Lung (tissue), 12 donors: ENCODE results near the gene ZFP62. TPM values are rescaled to one million over a fixed set of nuclear protein-coding genes. Genes with fewer than 3 reads are reported as not detected.

Experiments used
- ATAC-seq: fragments of 200-7000 bp; cut with Tn5 transposase; one replicate; pipeline ENCODE4 v1.9.1; 2020; ENCODE audit warnings: moderate number of reproducible peaks; ENCODE audit not compliant: insufficient read depth, low FRiP score
- DNase-seq, 3 donors: peaks; one replicate each; pipeline ENCODE4 v3.0.0-alpha.2; 2013 to 2017
- H3K27ac ChIP-seq, 2 donors: one replicate each; pipeline ENCODE4 v1.5.1; 2013; ENCODE audit warnings: mild to moderate bottlenecking in 2 of 2, moderate library complexity in 2 of 2, control low read depth in 1 of 2, inconsistent platforms in 1 of 2, low read depth in 1 of 2, low read length in 1 of 2
- H3K27me3 ChIP-seq, 3 donors: one replicate each; pipeline ENCODE4 v1.5.1; 2013; ENCODE audit warnings: low read length in 2 of 3; ENCODE audit not compliant: control insufficient read depth in 3 of 3, insufficient read depth in 3 of 3
- H3K36me3 ChIP-seq, 4 donors: one replicate each; pipeline ENCODE4 v1.5.1; 2013; ENCODE audit warnings: low read length in 4 of 4, mild to moderate bottlenecking in 1 of 4, moderate library complexity in 1 of 4; ENCODE audit not compliant: control insufficient read depth in 4 of 4, insufficient read depth in 4 of 4
- H3K4me1 ChIP-seq, 5 donors: one replicate each; pipeline ENCODE4 v1.5.1; 2013; ENCODE audit warnings: low read length in 5 of 5, mild to moderate bottlenecking in 2 of 5, moderate library complexity in 1 of 5; ENCODE audit not compliant: control insufficient read depth in 5 of 5, insufficient read depth in 5 of 5
- H3K4me3 ChIP-seq: one replicate; pipeline ENCODE4 v1.5.1; 2013; ENCODE audit warnings: mild to moderate bottlenecking, control low read depth, moderate library complexity
- H3K9ac ChIP-seq, 2 donors: one replicate each; pipeline ENCODE4 v1.5.1; 2013; ENCODE audit warnings: low read length in 2 of 2, control low read depth in 1 of 2; ENCODE audit not compliant: insufficient read depth in 1 of 2
- H3K9me3 ChIP-seq, 4 donors: one replicate each; pipeline ENCODE4 v1.5.1; 2013; ENCODE audit warnings: low read length in 3 of 4, mild to moderate bottlenecking in 1 of 4, moderate library complexity in 1 of 4; ENCODE audit not compliant: control insufficient read depth in 4 of 4, insufficient read depth in 3 of 4
- CTCF ChIP-seq: IDR thresholded peaks from 2 replicates; pipeline ENCODE4 v1.5.1; 2012; ENCODE audit warnings: mild to moderate bottlenecking; ENCODE audit errors: control extremely low read depth, extremely low read depth
- WGBS, 2 donors: extraction: QIAGEN DNeasy Blood & Tissue Kit; methylation state at CpG; one replicate each; pipeline ENCODE4 v1.1.7; 2013; 5-methylcytosine and 5-hydroxymethylcytosine counted together
- polyA plus RNA-seq, 2 donors: library from polyadenylated mRNA; stranded (reverse); fragments of 200-250 nt; gene quantifications; one replicate each; pipeline ENCODE4 v1.2.1, GENCODE V29; 2013
- total RNA-seq, 2 donors: library from RNA; depleted of rRNA in 1 of 2; stranded (reverse); fragments of >200 nt in 1 of 2; gene quantifications; one replicate each; pipeline ENCODE4 v1.2.1, GENCODE V29; 2014 to 2021
- donor health status: control.
- donor health status: control.
- donor health status: Bipolar disorder and iron deficiency.
- donor health status: healthy.
- donor health status: DM: yes; HTN: yes; CAD: no.

ZFP62 gene
- total and polyA plus RNA-seq, 4 donors, result 9.6 to 31.2 (median 20.0) TPM

DNA sequence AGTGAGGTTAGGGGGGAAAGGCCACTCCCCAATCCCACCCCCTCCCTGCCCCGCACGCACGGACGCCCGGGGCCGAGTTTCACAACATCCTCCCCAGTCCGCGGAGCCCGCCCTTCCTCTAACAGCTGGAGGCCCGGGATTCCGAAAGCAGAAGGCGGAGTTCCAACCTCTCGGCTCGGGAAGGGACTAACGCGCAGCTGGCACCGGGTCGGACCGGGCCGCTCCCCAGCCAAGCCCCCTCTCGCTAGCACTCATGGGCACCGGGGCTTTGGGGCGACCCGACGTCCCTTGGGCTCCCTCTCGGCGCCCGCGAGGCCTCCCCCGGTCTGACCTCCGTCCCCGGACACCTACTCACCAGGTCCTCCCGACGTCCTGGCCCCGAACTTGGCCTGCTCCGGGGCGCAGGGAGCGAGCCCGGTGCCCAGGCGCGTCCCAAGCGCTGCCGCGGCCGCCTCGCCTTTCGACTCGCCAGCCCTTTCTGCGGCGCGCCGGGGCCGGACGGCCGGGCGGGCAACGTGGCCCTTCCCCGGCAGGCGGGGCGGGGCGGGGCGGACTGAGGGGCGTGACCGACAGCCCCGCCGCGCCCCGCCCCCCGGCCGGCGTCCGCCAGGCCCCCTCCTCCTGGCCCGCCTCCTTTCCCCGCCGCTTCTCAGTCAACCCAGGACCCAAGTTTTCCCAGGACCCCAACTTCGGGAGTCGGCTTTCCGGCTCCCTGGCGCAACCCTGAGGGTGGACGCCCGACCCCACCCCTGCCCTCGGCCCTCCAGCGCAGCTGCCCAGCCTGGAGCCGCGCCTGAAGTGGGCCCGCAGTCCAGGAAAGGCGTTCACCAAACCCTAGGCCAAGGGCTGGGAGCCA lies 58.5 kb downstream of the ZFP62 start, which contains the start of gene MGAT1:
Gene MGAT1, minus strand, starts transcription at position 482 of the 856 bp plus-strand sequence. CDS start 9,835 bp downstream, outside the sequence.
- Histone ChIP-seq H3K36me3 (peaks cover 0 to 16% (median 14%) of the 10 kb centered on the region in 4 donors), H3K9me3 (no peaks in the 10 kb centered on the region), H3K27me3 (no peaks in the 10 kb centered on the region), H3K4me1 (peaks cover 25 to 44% (median 33%) of the 10 kb centered on the region in 5 donors), H3K4me3 (peak within 1 kb of the TSS; percentile 95), H3K27ac (peak within 1 kb of the TSS; percentile 93 to 98), H3K9ac (peak within 1 kb of the TSS; percentile 14 to 92)
- no peak for TF ChIP-seq CTCF
- WGBS, 2 donors, result 0 to 1% methylated on average over 59 to 87 of the region's 87 CpGs
- DNase-seq (peak; percentile 91 to 93 (median 91)), ATAC-seq (peak; percentile 88)

GRCh38 chr5:180801596-180802324 lies 59.3 kb downstream of the ZFP62 start:
- Histone ChIP-seq H3K27me3 (no peaks in the 10 kb centered on the region), H3K27ac (peak overlapping the region; percentile 47 to 79), H3K9ac (peak overlapping the region; percentile 14 to 92), H3K36me3 (peaks cover 0 to 16% (median 15%) of the 10 kb centered on the region in 4 donors), H3K4me3 (peak overlapping the region; percentile 53), H3K4me1 (peaks cover 19 to 49% (median 31%) of the 10 kb centered on the region in 5 donors), H3K9me3 (no peaks in the 10 kb centered on the region)
- DNase-seq (no peak), ATAC-seq (no peak)
- WGBS, 2 donors, result 10 to 15% methylated on average over 15 of the region's 15 CpGs
- TF ChIP-seq CTCF, result no peak

- Histone ChIP-seq H3K27me3 (no peaks in the 10 kb centered on the region), H3K9me3 (no peaks in the 10 kb centered on the region), H3K27ac (peak overlapping the region; percentile 5 to 62), H3K4me3 (no peak overlapping the region), H3K9ac (no peak overlapping the region), H3K4me1 (peaks cover 17 to 48% (median 29%) of the 10 kb centered on the region in 5 donors), H3K36me3 (peaks cover 0 to 14% (median 10%) of the 10 kb centered on the region in 4 donors)
- no peak for DNase-seq
- 67 to 70% methylated on average over 6 of the region's 6 CpGs for WGBS, 2 donors
- no peak for TF ChIP-seq CTCF
- no peak for ATAC-seq
Measured at GRCh38 chr5:180799902-180800801, 60.9 kb downstream of the ZFP62 start.
